GM06990 (cell line): Measurements from ENCODE around the gene PLPPR5.

Experiments used
- DNase-seq: peaks from one replicate; pipeline ENCODE4 v3.0.0-alpha.2; 2011; ENCODE audit not compliant: insufficient read length; ENCODE audit errors: extremely low read depth
- H3K27me3 ChIP-seq: replicated peaks from 2 replicates; pipeline ENCODE4 v1.6.0; 2011; ENCODE audit warnings: low read length; ENCODE audit not compliant: control insufficient read depth, insufficient read depth
- H3K36me3 ChIP-seq: 2 replicates; pipeline ENCODE4 v1.5.1; 2011; ENCODE audit warnings: low read length; ENCODE audit not compliant: control insufficient read depth, insufficient read depth
- H3K4me3 ChIP-seq: replicated peaks from 2 replicates; pipeline ENCODE4 v1.5.1; 2011; ENCODE audit warnings: low read depth, mild to moderate bottlenecking, control low read depth, low read length
- CTCF ChIP-seq: IDR thresholded peaks from 2 replicates; pipeline ENCODE4 v1.5.1; 2011; ENCODE audit warnings: low read length, control low read depth, mild to moderate bottlenecking, inconsistent platforms; ENCODE audit not compliant: insufficient read depth, poor library complexity, severe bottlenecking

Gene PLPPR5

GRCh38 chr1:98906809-98907208 lies 97.9 kb downstream of the PLPPR5 start:
- Histone ChIP-seq H3K4me3 (no peak overlapping the region), H3K36me3 (no peaks in the 10 kb centered on the region), H3K27me3 (no peaks in the 10 kb centered on the region)
- no peak for TF ChIP-seq CTCF
- no peak for DNase-seq

DNA sequence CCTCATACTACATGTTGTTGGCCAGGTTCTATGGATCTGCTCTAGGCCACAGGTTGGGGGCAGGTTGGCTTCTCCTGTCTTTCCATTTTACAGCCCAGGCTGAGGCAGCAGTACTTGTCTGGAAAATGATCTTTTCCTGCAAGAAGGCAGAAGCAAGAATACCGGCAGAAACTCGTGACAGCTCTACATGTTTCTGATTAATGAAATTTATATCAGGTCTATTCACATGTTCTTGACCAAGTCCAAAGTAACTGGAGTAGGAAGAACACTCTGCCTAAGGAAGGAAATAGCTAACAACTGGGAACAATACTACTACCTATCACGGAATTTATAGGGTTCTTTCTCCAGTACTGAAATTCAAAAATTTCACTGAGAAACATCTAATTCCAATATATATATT lies 98.3 kb downstream of the PLPPR5 start:
- TF ChIP-seq CTCF, result no peak
- Histone ChIP-seq H3K4me3 (no peak overlapping the region), H3K27me3 (no peaks in the 10 kb centered on the region), H3K36me3 (no peaks in the 10 kb centered on the region)
- no peak for DNase-seq

DNA sequence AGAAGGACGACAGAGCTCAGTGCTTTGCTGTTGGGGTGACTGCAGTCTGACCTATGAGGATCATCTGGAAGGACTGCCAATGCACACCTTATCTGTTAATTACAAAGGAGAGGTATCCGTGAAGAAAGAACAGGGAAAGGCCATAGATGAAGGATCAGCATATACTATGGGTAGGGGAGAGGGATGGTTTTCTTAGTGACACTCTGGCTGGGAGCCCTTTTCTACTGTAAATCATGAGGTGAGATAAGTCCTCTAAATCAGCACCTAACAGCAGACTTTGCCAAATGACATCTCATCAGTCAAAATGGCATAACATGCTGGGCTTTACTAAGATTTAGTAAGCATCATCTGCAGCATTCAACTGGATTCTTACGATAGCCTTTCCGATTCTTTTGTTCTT lies 100.0 kb downstream of the PLPPR5 start:
- Histone ChIP-seq H3K36me3 (no peaks in the 10 kb centered on the region), H3K27me3 (no peaks in the 10 kb centered on the region), H3K4me3 (no peak overlapping the region)
- no peak for TF ChIP-seq CTCF
- DNase-seq, result no peak

DNA sequence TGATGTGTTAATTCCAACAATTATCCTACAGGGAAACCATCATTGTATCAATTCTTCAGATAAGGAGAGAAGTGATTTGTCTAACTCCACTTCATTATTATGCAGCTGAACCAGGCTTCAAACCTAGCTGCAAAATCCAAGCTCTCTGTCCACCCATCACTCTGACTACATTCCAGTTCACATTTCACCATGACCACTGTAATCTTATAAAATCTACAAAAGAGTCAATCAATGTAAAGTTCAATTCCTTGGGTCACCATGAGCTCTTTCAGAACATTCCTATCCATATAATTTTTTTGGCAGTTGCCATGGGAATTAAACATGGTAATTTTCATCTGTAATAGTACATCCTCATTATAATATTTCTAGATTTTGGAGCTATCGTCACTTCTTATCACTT lies 100.9 kb downstream of the PLPPR5 start:
- H3K4me3 ChIP-seq, result no peak overlapping the region
- DNase-seq, result no peak
- no peaks in the 10 kb centered on the region for H3K27me3 ChIP-seq
- no peak for TF ChIP-seq CTCF
- no peaks in the 10 kb centered on the region for H3K36me3 ChIP-seq

DNA sequence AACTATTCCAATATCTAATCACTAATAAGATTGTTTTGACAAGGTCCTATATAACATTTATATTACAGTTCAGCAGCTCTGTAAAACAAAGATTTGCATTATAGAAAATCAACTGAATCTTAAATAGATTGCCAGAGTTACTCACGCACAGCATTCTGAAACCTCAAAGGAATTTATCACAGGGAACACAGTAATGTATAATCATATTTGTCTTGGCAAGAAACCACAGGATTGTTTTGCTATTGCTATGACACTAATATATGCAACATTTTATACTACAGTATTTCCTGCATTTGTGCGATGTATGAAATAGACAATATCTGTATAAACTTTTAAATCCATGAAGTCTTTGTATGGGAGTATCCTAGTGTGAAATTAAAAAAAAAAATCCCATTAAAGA lies 101.4 kb downstream of the PLPPR5 start:
- Histone ChIP-seq H3K27me3 (no peaks in the 10 kb centered on the region), H3K36me3 (no peaks in the 10 kb centered on the region), H3K4me3 (no peak overlapping the region)
- TF ChIP-seq CTCF, result no peak
- no peak for DNase-seq

- no peaks in the 10 kb centered on the region for H3K36me3 ChIP-seq
- H3K4me3 ChIP-seq, result no peak overlapping the region
- H3K27me3 ChIP-seq, result no peaks in the 10 kb centered on the region
- no peak for TF ChIP-seq CTCF
- DNase-seq, result no peak
Observed at GRCh38 chr1:98898940-98899339, 105.7 kb downstream of the PLPPR5 start.
